Astrocyte (in vitro differentiated cells and primary cell): ENCODE results near the gene ARHGEF2. TPM values are rescaled to one million over a fixed set of nuclear protein-coding genes. Genes with fewer than 3 reads are reported as not detected.
"Not testable (repeated sequence)": the region's sequence is repeated elsewhere in the genome, so short reads cannot be mapped to it uniquely, and the experiment has no call there.

Experiments used
- DNase-seq: peaks from one replicate; pipeline ENCODE4 v3.0.0-alpha.2; 2010; ENCODE audit warnings: low read depth
- FAIRE-seq: peaks from 2 replicates; lab custom pipeline; 2011; peaks lifted over from hg19 to GRCh38; lab: Jason Lieb, UNC
- H2AFZ ChIP-seq: 2 replicates; pipeline ENCODE4 v1.6.0; 2012; ENCODE audit warnings: low read depth, low read length, inconsistent platforms
- H3K27ac ChIP-seq: 2 replicates; pipeline ENCODE4 v1.5.1; 2011; ENCODE audit warnings: low read depth, low read length, inconsistent platforms
- H3K27me3 ChIP-seq: 2 replicates; pipeline ENCODE4 v1.6.0; 2011; ENCODE audit warnings: low read length, inconsistent platforms; ENCODE audit not compliant: insufficient read depth
- H3K36me3 ChIP-seq: 2 replicates; pipeline ENCODE4 v1.5.1; 2011; ENCODE audit warnings: low read length, inconsistent platforms; ENCODE audit not compliant: insufficient read depth
- H3K4me1 ChIP-seq: 2 replicates; pipeline ENCODE4 v1.5.1; 2011; ENCODE audit warnings: low read length, inconsistent platforms; ENCODE audit not compliant: insufficient read depth
- H3K4me2 ChIP-seq: 2 replicates; pipeline ENCODE4 v1.6.0; 2012; ENCODE audit warnings: low read length, inconsistent platforms
- H3K4me3 ChIP-seq: 2 replicates; pipeline ENCODE4 v1.5.1; 2011; ENCODE audit warnings: low read depth, mild to moderate bottlenecking, low read length, inconsistent platforms; ENCODE audit not compliant: insufficient read depth
- H3K79me2 ChIP-seq: 2 replicates; pipeline ENCODE4 v1.6.0; 2012; ENCODE audit warnings: mild to moderate bottlenecking, low read length, inconsistent platforms; ENCODE audit not compliant: insufficient read depth
- H3K9ac ChIP-seq: 2 replicates; pipeline ENCODE4 v1.6.0; 2012; ENCODE audit warnings: mild to moderate bottlenecking, low read length, inconsistent platforms
- H3K9me3 ChIP-seq: 2 replicates; pipeline ENCODE4 v1.5.1; 2012; ENCODE audit warnings: low read depth, mild to moderate bottlenecking, low read length, inconsistent platforms; ENCODE audit not compliant: insufficient read depth
- H4K20me1 ChIP-seq: 2 replicates; pipeline ENCODE4 v1.6.0; 2012; ENCODE audit warnings: low read length, inconsistent platforms; ENCODE audit not compliant: insufficient read depth
- H3K27ac Mint-ChIP-seq: one replicate; pipeline ENCODE4 v1.8.0; 2021; ENCODE audit warnings: mild to moderate bottlenecking, mixed read lengths; ENCODE audit not compliant: unreplicated experiment
- H3K27me3 Mint-ChIP-seq: one replicate; pipeline ENCODE4 v1.8.0; 2021; ENCODE audit warnings: low read depth, mixed read lengths; ENCODE audit not compliant: unreplicated experiment
- H3K36me3 Mint-ChIP-seq: one replicate; pipeline ENCODE4 v1.8.0; 2021; ENCODE audit warnings: low read depth, mixed read lengths; ENCODE audit not compliant: unreplicated experiment
- H3K4me1 Mint-ChIP-seq: one replicate; pipeline ENCODE4 v1.8.0; 2021; ENCODE audit warnings: low read depth, mixed read lengths; ENCODE audit not compliant: unreplicated experiment
- H3K4me3 Mint-ChIP-seq: one replicate; pipeline ENCODE4 v1.8.0; 2021; ENCODE audit warnings: mild to moderate bottlenecking, moderate library complexity, mixed read lengths; ENCODE audit not compliant: unreplicated experiment
- H3K9me3 Mint-ChIP-seq: one replicate; pipeline ENCODE4 v1.8.0; 2021; ENCODE audit warnings: mild to moderate bottlenecking, mixed read lengths; ENCODE audit not compliant: unreplicated experiment
- CTCF ChIP-seq: IDR thresholded peaks from 2 replicates; pipeline ENCODE4 v1.5.1; 2011; ENCODE audit warnings: low read depth, mild to moderate bottlenecking, inconsistent platforms, low read length, moderate library complexity; ENCODE audit not compliant: insufficient read depth
- EZH2 ChIP-seq: IDR thresholded peaks from 2 replicates; pipeline ENCODE4 v1.6.1; 2012; ENCODE audit warnings: mild to moderate bottlenecking, low read length, inconsistent platforms; ENCODE audit not compliant: insufficient read depth
- total RNA-seq: library from RNA; stranded (reverse); gene quantifications from 2 replicates; pipeline ENCODE4 v1.2.1, GENCODE V29; 2021

Gene ARHGEF2
- total RNA-seq, 1 donor from 2014 or later = 99.3 TPM

GRCh38 chr1:155932487-155932886, 45.9 kb downstream of the ARHGEF2 start:
- peak overlapping the region; percentile 7 for H3K27ac ChIP-seq
- no peaks in the 10 kb centered on the region for H3K27me3 ChIP-seq
- no peak for DNase-seq
- H3K27ac Mint-ChIP-seq = no peak overlapping the region
- peaks cover 15% of the 10 kb centered on the region for H3K4me1 Mint-ChIP-seq
- H3K4me3 Mint-ChIP-seq = no peak overlapping the region
- peaks cover 37% of the 10 kb centered on the region for H3K36me3 ChIP-seq
- peaks cover 48% of the 10 kb centered on the region for H4K20me1 ChIP-seq
- H3K9me3 Mint-ChIP-seq = no peaks in the 10 kb centered on the region
- H3K9me3 ChIP-seq = no peaks in the 10 kb centered on the region
- peaks cover 5% of the 10 kb centered on the region for H3K36me3 Mint-ChIP-seq
- FAIRE-seq = no peak
- no peak for TF ChIP-seq EZH2
- no peak for TF ChIP-seq CTCF
- H2AFZ ChIP-seq = no peak overlapping the region
- H3K79me2 ChIP-seq = peaks cover 63% of the 10 kb centered on the region
- peaks cover 36% of the 10 kb centered on the region for H3K4me1 ChIP-seq
- no peaks in the 10 kb centered on the region for H3K27me3 Mint-ChIP-seq
- H3K4me2 ChIP-seq = peak overlapping the region; percentile 86
- H3K9ac ChIP-seq = peak overlapping the region; percentile 99
- peak overlapping the region; percentile 80 for H3K4me3 ChIP-seq

GRCh38 chr1:155932081-155932480, 46.3 kb downstream of the ARHGEF2 start:
- FAIRE-seq = no peak
- no peak overlapping the region for H3K4me3 Mint-ChIP-seq
- H3K36me3 Mint-ChIP-seq = peaks cover 6% of the 10 kb centered on the region
- H2AFZ ChIP-seq = no peak overlapping the region
- peak overlapping the region; percentile 19 for H3K9ac ChIP-seq
- peaks cover 52% of the 10 kb centered on the region for H4K20me1 ChIP-seq
- no peak overlapping the region for H3K27ac Mint-ChIP-seq
- H3K4me1 Mint-ChIP-seq = peaks cover 15% of the 10 kb centered on the region
- H3K27me3 Mint-ChIP-seq = no peaks in the 10 kb centered on the region
- H3K4me2 ChIP-seq = peak overlapping the region; percentile 86
- TF ChIP-seq CTCF = no peak
- no peak for TF ChIP-seq EZH2
- DNase-seq = no peak
- H3K27me3 ChIP-seq = no peaks in the 10 kb centered on the region
- H3K4me1 ChIP-seq = peaks cover 36% of the 10 kb centered on the region
- peaks cover 40% of the 10 kb centered on the region for H3K36me3 ChIP-seq
- peak overlapping the region; percentile 7 for H3K27ac ChIP-seq
- peak overlapping the region; percentile 80 for H3K4me3 ChIP-seq
- H3K79me2 ChIP-seq = peaks cover 67% of the 10 kb centered on the region
- no peaks in the 10 kb centered on the region for H3K9me3 Mint-ChIP-seq
- no peaks in the 10 kb centered on the region for H3K9me3 ChIP-seq

GRCh38 chr1:155931332-155932038, 46.9 kb downstream of the ARHGEF2 start:
- peak overlapping the region; percentile 45 for H3K9ac ChIP-seq
- Mint-ChIP-seq H3K4me1 (peaks cover 18% of the 10 kb centered on the region), H3K4me3 (peak overlapping the region; percentile 74), H3K27me3 (no peaks in the 10 kb centered on the region), H3K27ac (peak overlapping the region; percentile 62), H3K36me3 (peaks cover 8% of the 10 kb centered on the region), H3K9me3 (no peaks in the 10 kb centered on the region)
- TF ChIP-seq EZH2 = no peak
- TF ChIP-seq CTCF = no peak
- H3K27ac ChIP-seq = no peak overlapping the region
- H3K27me3 ChIP-seq = no peaks in the 10 kb centered on the region
- FAIRE-seq = no peak
- H3K9me3 ChIP-seq = no peaks in the 10 kb centered on the region
- H3K36me3 ChIP-seq = peaks cover 46% of the 10 kb centered on the region
- peak overlapping the region; percentile 80 for H3K4me3 ChIP-seq
- H4K20me1 ChIP-seq = peaks cover 58% of the 10 kb centered on the region
- peak overlapping the region; percentile 86 for H3K4me2 ChIP-seq
- DNase-seq = peak; percentile 42
- peaks cover 73% of the 10 kb centered on the region for H3K79me2 ChIP-seq
- H3K4me1 ChIP-seq = peaks cover 36% of the 10 kb centered on the region
- H2AFZ ChIP-seq = no peak overlapping the region

- peak overlapping the region; percentile 45 for H3K9ac ChIP-seq
- peak overlapping the region; percentile 80 for H3K4me3 ChIP-seq
- not testable (repeated sequence) for H3K9me3 ChIP-seq, H3K9me3 Mint-ChIP-seq, H3K27me3 Mint-ChIP-seq, H2AFZ ChIP-seq, DNase-seq, H3K27me3 ChIP-seq, FAIRE-seq, H3K27ac ChIP-seq
- Mint-ChIP-seq H3K4me3 (peak overlapping the region; percentile 74), H3K4me1 (peaks cover 18% of the 10 kb centered on the region), H3K27ac (peak overlapping the region; percentile 62), H3K36me3 (peaks cover 11% of the 10 kb centered on the region)
- H3K4me1 ChIP-seq = peaks cover 36% of the 10 kb centered on the region
- H4K20me1 ChIP-seq = peaks cover 65% of the 10 kb centered on the region
- peaks cover 52% of the 10 kb centered on the region for H3K36me3 ChIP-seq
- peak overlapping the region; percentile 86 for H3K4me2 ChIP-seq
- H3K79me2 ChIP-seq = peaks cover 81% of the 10 kb centered on the region
Measured at GRCh38 chr1:155930725-155931124, 47.6 kb downstream of the ARHGEF2 start.
